Calu3 (cell line): ENCODE results near the gene LFNG. TPM values are rescaled to one million over a fixed set of nuclear protein-coding genes. Genes with fewer than 3 reads are reported as not detected.

Experiments used
- BruUV-seq: library from RNA; stranded (reverse); fragments of 400-500 nt; replicated peaks from 2 replicates; lab custom pipeline; 2021; lab: Mats Ljungman, UMichigan
- CTCF ChIA-PET: fragments of 300-600 bp; sonication (Branson Sonifier 250); formaldehyde crosslinking; loops from one replicate; lab custom pipeline; 2022; ENCODE audit warnings: antibody characterized with exemption; lab: Charles Lee
- DNase-seq: peaks from one replicate; pipeline ENCODE4 v3.0.0; 2022
- H3K27ac Mint-ChIP-seq: one replicate; pipeline ENCODE4 v1.8.0; 2022; ENCODE audit warnings: mixed read lengths; ENCODE audit not compliant: unreplicated experiment
- H3K27me3 Mint-ChIP-seq: one replicate; pipeline ENCODE4 v1.8.0; 2022; ENCODE audit warnings: mixed read lengths; ENCODE audit not compliant: unreplicated experiment
- H3K36me3 Mint-ChIP-seq: one replicate; pipeline ENCODE4 v1.8.0; 2022; ENCODE audit warnings: mild to moderate bottlenecking, moderate library complexity, mixed read lengths; ENCODE audit not compliant: insufficient read depth, unreplicated experiment
- H3K4me1 Mint-ChIP-seq: one replicate; pipeline ENCODE4 v1.8.0; 2022; ENCODE audit warnings: mild to moderate bottlenecking, low read depth, mixed read lengths; ENCODE audit not compliant: unreplicated experiment
- H3K4me3 Mint-ChIP-seq: one replicate; pipeline ENCODE4 v1.8.0; 2022; ENCODE audit warnings: mild to moderate bottlenecking, low read depth, moderate library complexity, mixed read lengths; ENCODE audit not compliant: unreplicated experiment
- H3K9me3 Mint-ChIP-seq: one replicate; pipeline ENCODE4 v1.8.0; 2022; ENCODE audit warnings: low read depth, mixed read lengths; ENCODE audit not compliant: unreplicated experiment
- intact Hi-C: fragments of 100-400 bp; cut with micrococcal nuclease; formaldehyde crosslinking; loops from one replicate; pipeline ENCODE4 v1.10.0; 2022; ENCODE audit not compliant: unreplicated experiment
- total RNA-seq: library from RNA; stranded (reverse); gene quantifications from 2 replicates; pipeline ENCODE4 v1.2.3, GENCODE V29; 2022
- TF ChIP-seq, protein P1 (sequence below): fragments of 200-600 bp; IDR thresholded peaks from one replicate; pipeline ENCODE4 v1.8.0; 2022; ENCODE audit warnings: antibody characterized with exemption; ENCODE audit not compliant: unreplicated experiment

Gene LFNG
- total RNA-seq, 1 experiment from 2014 or later, result 59.1 TPM

GRCh38 chr7:2569421-2569820 lies 49.8 kb downstream of the LFNG start:
- intact Hi-C loops, result loop anchor here (10.0 kb wide), 1 partner anchor 115 kb away; the partner anchor contains the start of gene AMZ1
- H3K27me3 Mint-ChIP-seq, result no peaks in the 10 kb centered on the region
- no peaks in the 10 kb centered on the region for H3K9me3 Mint-ChIP-seq
- no peak for DNase-seq
- no peak overlapping the region for H3K4me3 Mint-ChIP-seq
- H3K36me3 Mint-ChIP-seq, result peaks cover 64% of the 10 kb centered on the region
- CTCF ChIA-PET, result no interaction called here
- no TSS peak for BruUV-seq
- H3K4me1 Mint-ChIP-seq, result peaks cover 71% of the 10 kb centered on the region
- TF ChIP-seq, protein P1, sequence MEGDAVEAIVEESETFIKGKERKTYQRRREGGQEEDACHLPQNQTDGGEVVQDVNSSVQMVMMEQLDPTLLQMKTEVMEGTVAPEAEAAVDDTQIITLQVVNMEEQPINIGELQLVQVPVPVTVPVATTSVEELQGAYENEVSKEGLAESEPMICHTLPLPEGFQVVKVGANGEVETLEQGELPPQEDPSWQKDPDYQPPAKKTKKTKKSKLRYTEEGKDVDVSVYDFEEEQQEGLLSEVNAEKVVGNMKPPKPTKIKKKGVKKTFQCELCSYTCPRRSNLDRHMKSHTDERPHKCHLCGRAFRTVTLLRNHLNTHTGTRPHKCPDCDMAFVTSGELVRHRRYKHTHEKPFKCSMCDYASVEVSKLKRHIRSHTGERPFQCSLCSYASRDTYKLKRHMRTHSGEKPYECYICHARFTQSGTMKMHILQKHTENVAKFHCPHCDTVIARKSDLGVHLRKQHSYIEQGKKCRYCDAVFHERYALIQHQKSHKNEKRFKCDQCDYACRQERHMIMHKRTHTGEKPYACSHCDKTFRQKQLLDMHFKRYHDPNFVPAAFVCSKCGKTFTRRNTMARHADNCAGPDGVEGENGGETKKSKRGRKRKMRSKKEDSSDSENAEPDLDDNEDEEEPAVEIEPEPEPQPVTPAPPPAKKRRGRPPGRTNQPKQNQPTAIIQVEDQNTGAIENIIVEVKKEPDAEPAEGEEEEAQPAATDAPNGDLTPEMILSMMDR, result no peak
- peak overlapping the region; percentile 99 for H3K27ac Mint-ChIP-seq

DNA sequence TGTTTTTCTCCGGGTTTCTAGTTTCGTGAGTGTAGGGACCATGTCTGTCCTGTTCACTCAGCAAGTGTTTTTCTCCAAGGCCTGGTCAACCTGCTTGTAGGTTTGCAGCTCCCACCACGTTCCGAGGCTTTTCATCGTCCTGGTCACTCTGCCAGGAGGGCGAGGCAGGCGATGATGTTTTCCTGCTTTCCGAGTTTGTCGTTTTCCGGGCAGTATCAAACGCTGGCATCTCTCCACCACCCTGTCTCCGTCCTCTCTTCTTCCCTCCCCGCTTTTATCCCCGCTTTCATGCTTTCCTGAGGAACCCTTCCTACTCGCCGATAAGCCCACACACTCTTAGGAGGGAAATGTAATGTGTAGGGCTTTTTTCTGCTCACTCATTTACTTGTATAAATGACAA lies 50.4 kb downstream of the LFNG start:
- intact Hi-C loops, result loop anchor here (5.0 kb wide), 2 partner anchors 48 to 62 kb away; partner anchors contain the start of gene TTYH3
- CTCF ChIA-PET, result no interaction called here

DNA sequence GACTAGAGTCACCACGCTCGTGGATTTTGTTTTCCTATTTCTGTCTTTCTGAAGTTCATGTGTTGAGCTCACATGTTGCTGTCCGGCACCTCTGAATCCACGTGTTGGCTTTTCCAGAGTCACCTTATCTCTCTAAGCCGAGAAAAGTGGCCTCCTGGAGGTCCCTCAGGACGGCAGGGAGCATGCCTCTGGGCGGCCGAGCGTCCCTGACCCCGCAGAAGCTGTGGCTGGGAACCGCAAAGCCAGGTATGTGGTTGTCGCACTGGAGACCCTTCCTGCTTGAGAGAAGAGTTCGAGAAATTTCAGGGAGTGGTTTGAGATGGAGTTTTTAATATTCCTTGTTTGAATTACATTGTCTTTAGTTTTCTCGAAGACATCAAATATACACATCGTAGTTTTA lies 51.8 kb downstream of the LFNG start:
- H3K9me3 Mint-ChIP-seq, result no peaks in the 10 kb centered on the region
- peak overlapping the region; percentile 99 for H3K27ac Mint-ChIP-seq
- peaks cover 73% of the 10 kb centered on the region for H3K36me3 Mint-ChIP-seq
- H3K4me1 Mint-ChIP-seq, result peaks cover 61% of the 10 kb centered on the region
- TF ChIP-seq, protein P1, result no peak
- peak overlapping the region; percentile 73 for H3K4me3 Mint-ChIP-seq
- CTCF ChIA-PET, result interaction anchor here (0.6 to 2.2 kb wide), 13 partner anchors 7 to 120 kb away, joined by 3 to 32 read pairs (median 6); partner anchors contain the start of genes BRAT1 and IQCE
- DNase-seq, result peak; percentile 67
- H3K27me3 Mint-ChIP-seq, result no peaks in the 10 kb centered on the region
- intact Hi-C loops, result loop anchor here (5.0 kb wide), 2 partner anchors 49 to 61 kb away; partner anchors contain the start of gene TTYH3
- BruUV-seq, result TSS peak; percentile 96

More for the DNA sequence above, 50.4 kb downstream of the LFNG start:
- BruUV-seq, result no TSS peak
- Mint-ChIP-seq H3K4me1 (peaks cover 71% of the 10 kb centered on the region), H3K9me3 (no peaks in the 10 kb centered on the region), H3K27me3 (no peaks in the 10 kb centered on the region), H3K36me3 (peaks cover 64% of the 10 kb centered on the region), H3K27ac (peak overlapping the region; percentile 99), H3K4me3 (no peak overlapping the region)
- DNase-seq, result no peak
- TF ChIP-seq, protein P1, result no peak

DNA sequence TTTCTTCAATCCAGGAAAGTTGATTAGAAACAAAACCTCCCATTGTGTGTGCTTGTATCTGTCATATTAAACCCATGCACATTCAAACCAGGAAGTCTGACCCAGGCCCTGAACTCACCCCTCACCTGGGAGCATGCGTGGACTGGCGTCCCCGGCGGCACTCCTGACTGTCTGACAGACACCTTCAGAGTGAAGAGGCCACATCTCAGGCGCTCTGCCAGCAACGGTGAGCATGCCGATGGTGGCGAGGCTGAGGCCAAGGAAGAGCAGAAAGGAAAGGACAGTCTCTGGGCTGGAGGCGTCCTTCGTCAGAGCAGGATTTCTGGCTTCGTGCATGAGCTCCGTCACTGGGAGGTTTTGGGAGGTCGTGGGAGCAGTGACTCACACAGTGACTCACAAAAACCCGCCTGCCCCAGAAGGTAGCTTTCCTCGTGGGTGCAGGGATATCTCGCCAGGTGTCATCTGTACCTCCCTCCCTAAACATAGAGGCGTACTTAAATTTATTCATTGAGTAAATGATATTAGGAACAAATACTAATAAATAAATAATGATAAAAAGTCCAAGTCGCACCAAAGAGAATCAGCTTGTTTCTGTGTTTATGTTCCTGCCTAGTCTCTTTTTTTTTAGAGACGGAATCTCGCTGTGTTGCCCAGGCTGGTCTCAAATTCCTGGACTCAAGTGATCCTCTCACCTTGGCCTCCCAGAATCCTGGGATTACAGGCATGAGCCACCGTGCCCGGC lies 52.7 kb downstream of the LFNG start:
- Mint-ChIP-seq H3K27ac (peak overlapping the region; percentile 99), H3K4me3 (peak overlapping the region; percentile 73), H3K4me1 (peaks cover 61% of the 10 kb centered on the region), H3K36me3 (peaks cover 81% of the 10 kb centered on the region), H3K9me3 (no peaks in the 10 kb centered on the region), H3K27me3 (no peaks in the 10 kb centered on the region)
- DNase-seq, result peak; percentile 97
- TF ChIP-seq, protein P1, result no peak
- CTCF ChIA-PET, result interaction anchor here (0.5 to 2.2 kb wide), 22 partner anchors 8 to 1822 kb away, joined by 3 to 32 read pairs (median 4); partner anchors contain the start of genes BRAT1 and IQCE
- intact Hi-C loops, result loop anchor here (5.0 kb wide), 2 partner anchors 50 to 60 kb away; partner anchors contain the start of gene TTYH3
- TSS peak; percentile 58 for BruUV-seq
